ENCODE results near the gene HDAC4. TPM values are rescaled to one million over a fixed set of nuclear protein-coding genes. Genes with fewer than 3 reads are reported as not detected.

Gene HDAC4
- total and polyA plus RNA-seq, 10 of the 15 experiments (the other 5 are each of a cell fraction or from before 2014, with no cell fraction given), result 0.22 to 15.7 (median 4.8) TPM

DNA sequence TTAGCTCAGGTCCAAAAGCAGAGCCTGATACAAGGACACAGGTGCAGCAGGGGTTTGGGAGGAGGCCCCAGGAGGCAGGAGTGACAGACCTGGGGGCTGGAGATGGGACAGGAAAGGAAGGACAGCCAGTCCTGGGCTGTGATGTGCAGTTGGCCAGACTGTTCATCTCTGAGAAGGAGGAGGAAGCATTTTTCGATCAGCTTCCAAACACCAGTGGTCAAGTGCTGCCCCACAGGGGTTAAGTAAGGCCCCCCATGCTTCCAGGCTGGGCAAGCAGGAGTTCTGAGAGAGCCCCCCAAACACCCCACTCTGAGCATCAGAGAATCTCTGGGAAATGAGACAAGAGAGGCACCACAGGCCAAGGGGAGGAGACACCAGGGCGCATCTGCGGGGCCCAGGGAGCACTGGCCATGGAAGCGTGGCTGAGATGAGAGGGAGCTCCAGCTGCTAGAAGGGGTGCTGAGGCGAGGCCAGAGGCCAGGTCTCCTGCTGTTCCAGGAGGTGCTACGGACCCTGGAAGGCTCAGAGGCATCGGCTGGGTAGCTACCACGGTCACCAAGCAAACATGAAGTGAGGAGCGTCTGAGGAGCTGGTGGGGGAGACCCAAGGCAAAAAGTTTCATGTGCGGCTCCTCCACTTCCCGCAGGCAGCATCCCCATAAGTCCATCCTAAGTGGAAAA lies 5.6 kb upstream of the HDAC4 start (continued):
- TF ChIP-seq HDAC6 (IDR thresholded peaks at IDR 0.05; ENCODE audit: unreplicated experiment), result no peak
- no peak for TF ChIP-seq ZNF274 (IDR thresholded peaks at IDR 0.05; ENCODE audit: insufficient read depth, insufficient read length)
- TF ChIP-seq TARDBP (IDR thresholded peaks at IDR 0.05; ENCODE audit: borderline replicate concordance), result no peak
- TF ChIP-seq CEBPB (IDR thresholded peaks at IDR 0.05; ENCODE audit: borderline replicate concordance in 1 of 2, low read depth in 2 of 2, low read length in 2 of 2), result no peak
- TF ChIP-seq, protein P1, sequence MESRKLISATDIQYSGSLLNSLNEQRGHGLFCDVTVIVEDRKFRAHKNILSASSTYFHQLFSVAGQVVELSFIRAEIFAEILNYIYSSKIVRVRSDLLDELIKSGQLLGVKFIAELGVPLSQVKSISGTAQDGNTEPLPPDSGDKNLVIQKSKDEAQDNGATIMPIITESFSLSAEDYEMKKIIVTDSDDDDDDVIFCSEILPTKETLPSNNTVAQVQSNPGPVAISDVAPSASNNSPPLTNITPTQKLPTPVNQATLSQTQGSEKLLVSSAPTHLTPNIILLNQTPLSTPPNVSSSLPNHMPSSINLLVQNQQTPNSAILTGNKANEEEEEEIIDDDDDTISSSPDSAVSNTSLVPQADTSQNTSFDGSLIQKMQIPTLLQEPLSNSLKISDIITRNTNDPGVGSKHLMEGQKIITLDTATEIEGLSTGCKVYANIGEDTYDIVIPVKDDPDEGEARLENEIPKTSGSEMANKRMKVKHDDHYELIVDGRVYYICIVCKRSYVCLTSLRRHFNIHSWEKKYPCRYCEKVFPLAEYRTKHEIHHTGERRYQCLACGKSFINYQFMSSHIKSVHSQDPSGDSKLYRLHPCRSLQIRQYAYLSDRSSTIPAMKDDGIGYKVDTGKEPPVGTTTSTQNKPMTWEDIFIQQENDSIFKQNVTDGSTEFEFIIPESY (IDR thresholded peaks at IDR 0.05), result no peak

DNA sequence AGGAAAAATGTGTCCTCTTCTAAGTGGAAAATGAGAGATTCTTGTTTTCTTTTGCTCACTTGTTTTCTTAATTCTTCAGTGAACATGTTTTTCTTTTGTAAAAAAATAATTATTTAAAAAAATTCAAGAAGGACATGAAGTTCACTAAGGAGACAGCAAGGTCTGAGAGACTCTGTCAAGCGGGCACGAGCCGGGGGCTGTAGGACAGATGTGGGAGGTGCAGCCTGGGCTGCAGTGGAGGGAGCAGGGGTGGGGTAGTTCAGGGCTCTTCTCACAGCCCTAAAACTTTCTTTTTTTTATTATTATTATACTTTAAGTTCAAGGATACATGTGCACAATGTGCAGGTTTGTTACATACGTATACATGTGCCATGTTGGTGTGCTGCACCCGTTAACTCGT lies 4.3 kb upstream of the HDAC4 start:
- Histone ChIP-seq H2AFZ (ENCODE audit: control insufficient read depth, low read depth, low read length) (no peak overlapping the region), H3K79me2 (ENCODE audit: control insufficient read depth, insufficient read depth, low read length) (no peaks in the 10 kb centered on the region), H3K4me2 (ENCODE audit: control insufficient read depth, insufficient read depth) (no peak overlapping the region), H3K4me3 (no peak overlapping the region), H3K9me3 (replicated peaks; ENCODE audit: control insufficient read depth, insufficient read depth, low read length) (no peaks in the 10 kb centered on the region), H4K20me1 (ENCODE audit: control insufficient read depth, insufficient read depth) (no peaks in the 10 kb centered on the region), H3K27ac (ENCODE audit: control insufficient read depth, insufficient read depth) (no peak overlapping the region), H3K36me3 (ENCODE audit: control insufficient read depth in 2 of 2, insufficient read depth in 2 of 2, low read length in 1 of 2) (no peaks in the 10 kb centered on the region), H3K9ac (ENCODE audit: control insufficient read depth, insufficient read depth, low read length) (no peak overlapping the region), H3K27me3 (replicated peaks in 1 of 2; ENCODE audit: control insufficient read depth in 2 of 2, insufficient read depth in 2 of 2, low read length in 1 of 2) (peaks cover 0 to 3% of the 10 kb centered on the region in 2 experiments; a peak in 2 of 4 replicates), H3K4me1 (ENCODE audit: control insufficient read depth, insufficient read depth, low read length) (no peaks in the 10 kb centered on the region)
- no peak for DNase-seq (ENCODE audit: low read depth, low spot score)
- POLR2A ChIA-PET, result no interaction called here
- RAD21 ChIA-PET (ENCODE audit: unreplicated experiment), result no interaction called here
- ATAC-seq, result no peak
- no peak for FAIRE-seq
- CTCF ChIA-PET, result no interaction called here
- in situ Hi-C loops (cut with MboI), result no loop called here
- TF ChIP-seq NFYB (IDR thresholded peaks at IDR 0.05; ENCODE audit: insufficient read depth, low read depth, low read length), result no peak
- no peak for TF ChIP-seq POU2F2 (IDR thresholded peaks at IDR 0.05; ENCODE audit: borderline replicate concordance, low read depth, low read length)
- intact Hi-C loops (cut with micrococcal nuclease; ENCODE audit: unreplicated experiment), result no loop called here
- WGBS (ENCODE audit: insufficient coverage, insufficient replicate concordance, low lambda C conversion rate, missing lambda C conversion rate), result 86% methylated on average over 6 of the region's 6 CpGs
- BruUV-seq (replicated peaks), result no TSS peak
- SMC1A ChIA-PET (ENCODE audit: uncharacterized antibody, unreplicated experiment), result interaction anchor here (0.8 kb wide), 1 partner anchor 36 kb away, joined by 3 read pairs; no protein-coding TSS in a partner anchor

Measured in GM12878 (cell line).